Subcutaneous adipose tissue (tissue), 4 donors: ENCODE results near the gene DEDD. TPM values are rescaled to one million over a fixed set of nuclear protein-coding genes. Genes with fewer than 3 reads are reported as not detected.

ENCODE experiments used
- CTCF ChIP-seq: fragments of 450-650 bp; IDR thresholded peaks from one replicate; pipeline ENCODE4 v1.5.1; 2016; ENCODE audit warnings: low read depth, mild to moderate bottlenecking, control low read depth, antibody characterized with exemption, moderate library complexity
- total RNA-seq, 4 donors: library from RNA; depleted of rRNA; stranded (reverse); fragments of >200 nt; gene quantifications; one replicate each; pipeline ENCODE4 v1.1.0, GENCODE V29; 2016

The DEDD gene
- total RNA-seq, 4 donors from 2014 or later, result 25.2 to 36.8 (median 36.4) TPM

- TF ChIP-seq CTCF, result no peak
These were observed 29.6 kb upstream of the DEDD start for GRCh38 chr1:161162052-161162451.

DNA sequence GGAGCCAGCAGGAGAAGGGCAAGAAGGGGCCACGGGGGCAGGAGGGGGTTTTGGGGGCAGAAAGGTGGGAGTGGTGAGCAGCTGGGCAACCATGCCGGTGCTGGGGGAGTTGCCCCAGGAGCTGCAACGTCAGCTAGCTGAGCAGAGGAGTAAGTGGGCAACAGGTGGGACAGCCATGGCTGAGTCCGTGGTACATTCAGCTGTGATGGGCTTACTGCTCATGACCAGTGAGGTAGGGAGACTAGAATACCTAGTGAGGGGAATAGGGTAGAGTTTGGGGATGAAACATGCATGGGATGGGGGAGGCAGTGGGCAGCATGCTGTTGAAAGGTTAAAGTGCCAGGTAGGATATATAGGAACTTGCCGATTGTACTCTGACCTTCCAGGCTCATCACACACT lies 29.2 kb upstream of the DEDD start:
- TF ChIP-seq CTCF, result no peak

DNA sequence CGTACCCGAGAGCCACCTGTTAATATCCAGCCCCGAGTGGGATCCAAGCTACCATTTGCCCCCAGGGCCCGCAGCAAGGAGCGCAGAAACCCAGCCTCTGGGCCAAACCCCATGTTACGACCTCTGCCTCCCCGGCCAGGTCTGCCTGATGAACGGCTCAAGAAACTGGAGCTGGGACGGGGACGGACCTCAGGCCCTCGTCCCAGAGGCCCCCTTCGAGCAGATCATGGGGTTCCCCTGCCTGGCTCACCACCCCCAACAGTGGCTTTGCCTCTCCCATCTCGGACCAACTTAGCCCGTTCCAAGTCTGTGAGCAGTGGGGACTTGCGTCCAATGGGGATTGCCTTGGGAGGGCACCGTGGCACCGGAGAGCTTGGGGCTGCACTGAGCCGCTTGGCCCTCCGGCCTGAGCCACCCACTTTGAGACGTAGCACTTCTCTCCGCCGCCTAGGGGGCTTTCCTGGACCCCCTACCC lies 28.2 kb upstream of the DEDD start:
- TF ChIP-seq CTCF, result no peak

- TF ChIP-seq CTCF, result no peak
These were observed 27.4 kb upstream of the DEDD start for GRCh38 chr1:161159913-161160243.

DNA sequence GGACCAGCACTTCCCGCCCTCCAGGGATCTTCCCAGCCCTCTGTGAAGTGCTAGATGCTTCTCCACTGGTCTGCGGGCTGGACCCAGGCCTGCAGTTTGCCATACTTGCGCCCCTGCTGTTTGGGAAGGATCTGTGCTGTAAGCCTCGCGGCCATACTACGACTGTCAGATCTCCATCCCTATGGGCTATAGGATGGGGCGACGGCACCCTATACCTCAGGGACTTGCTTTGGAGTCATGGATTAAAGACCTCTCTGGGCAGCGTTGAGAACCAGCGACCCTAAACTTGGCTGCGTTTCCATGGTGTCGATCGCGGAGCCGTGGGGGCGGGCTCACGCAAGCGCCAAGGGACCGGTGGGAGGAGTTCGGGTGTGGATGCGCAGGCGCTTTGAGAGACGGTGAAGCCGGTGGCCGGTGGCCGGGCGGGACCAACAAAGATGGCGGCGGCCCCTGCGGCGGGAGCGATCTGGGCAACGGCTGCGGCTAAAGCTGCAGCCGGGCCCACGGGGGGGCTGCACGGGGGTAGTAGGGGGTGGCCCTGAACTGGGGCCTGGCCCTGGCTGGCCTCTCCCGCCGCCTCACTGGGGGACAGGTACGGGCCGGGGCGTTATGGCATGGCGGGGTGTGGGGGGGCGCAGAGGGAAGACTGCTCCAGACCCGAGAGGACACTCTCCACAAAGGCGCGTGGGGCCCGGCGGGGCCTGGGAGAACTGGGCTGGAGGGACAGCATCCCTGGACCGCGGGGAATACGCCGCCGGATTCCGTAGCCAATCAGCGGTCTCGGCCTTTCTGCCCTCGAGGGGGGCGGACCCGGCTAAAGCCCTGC lies 26.8 kb upstream of the DEDD start, which contains the start of gene USP21:
USP21 (plus strand) TSS at position 414 of the 826 bp plus-strand sequence. CDS start 1,141 bp downstream, outside the sequence.
- no peak for TF ChIP-seq CTCF

DNA sequence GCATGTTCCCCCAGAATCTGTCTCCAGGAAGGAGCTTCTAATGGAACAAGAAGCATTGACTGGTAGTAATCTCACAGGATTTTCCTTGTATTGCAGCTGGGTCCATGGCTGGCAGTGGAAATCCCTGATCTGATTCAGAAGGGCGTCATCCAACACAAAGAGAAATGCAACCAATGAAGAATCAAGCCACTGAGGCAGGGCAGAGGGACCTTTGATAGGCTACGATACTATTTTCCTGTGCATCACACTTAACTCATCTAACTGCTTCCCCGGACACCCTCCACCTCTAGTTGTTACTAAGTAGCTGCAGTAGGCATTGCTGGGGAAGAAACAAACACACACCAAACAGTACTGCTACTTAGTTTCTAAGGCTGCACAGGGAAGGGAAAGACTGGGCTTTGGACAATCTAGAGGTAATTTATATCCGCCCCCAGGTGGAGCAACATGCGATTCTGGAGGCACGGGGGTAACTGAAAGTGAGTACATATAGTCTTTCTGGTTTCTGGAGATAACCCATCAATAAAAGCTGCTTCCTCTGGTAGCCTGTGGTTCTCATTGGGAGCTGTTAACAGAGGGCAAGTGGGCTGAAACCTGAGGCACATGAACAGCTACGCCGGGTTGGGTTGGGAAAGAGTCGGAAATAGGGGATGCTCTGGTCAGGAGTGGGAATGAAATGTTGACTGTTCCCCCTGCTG lies 26.0 kb upstream of the DEDD start:
- no peak for TF ChIP-seq CTCF

DNA sequence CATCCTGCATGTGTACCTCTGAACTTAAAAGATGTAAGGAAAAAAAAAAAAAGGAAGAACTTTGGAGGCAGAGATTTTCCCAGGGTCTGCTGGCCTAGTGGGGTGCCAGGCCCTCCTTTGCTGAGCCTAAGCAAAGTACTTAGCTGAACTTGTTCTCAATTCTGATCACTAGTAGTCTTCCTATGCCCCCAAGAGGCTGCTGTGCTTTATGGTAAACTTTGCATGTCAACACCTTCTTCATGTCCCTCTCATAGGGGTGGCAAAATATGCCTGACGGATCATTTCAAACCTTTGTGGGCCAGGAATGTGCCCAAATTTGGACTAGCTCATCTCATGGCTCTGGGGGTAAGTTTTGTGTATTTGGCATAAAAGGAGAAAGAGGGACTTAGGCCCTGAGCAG lies 25.4 kb upstream of the DEDD start:
- TF ChIP-seq CTCF, result no peak
